Tibial artery (tissue), 4 donors: ENCODE data around the gene ZNF691.
"Not testable (repeated sequence)": the region's sequence is repeated elsewhere in the genome, so short reads cannot be mapped to it uniquely, and the experiment has no call there.

Source experiments
- DNase-seq, 2 donors: peaks; one replicate each; pipeline ENCODE4 v3.0.0-alpha.2; 2019
- H3K27ac ChIP-seq, 2 donors: fragments of 200-600 bp; sonication (generic) in 1 of 2; 1 replicate in 1 of 2; 2 replicates in 1 of 2; pipeline ENCODE4 v1.5.1; 2018 to 2019; ENCODE audit warnings: mild to moderate bottlenecking in 1 of 2
- H3K27me3 ChIP-seq, 2 donors: fragments of 200-600 bp; sonication (generic) in 1 of 2; one replicate each; pipeline versions ENCODE4 v1.5.1 to v1.6.0; 2016 to 2019
- H3K36me3 ChIP-seq, 3 donors: fragments of 200-600 bp; sonication (generic) in 2 of 3; one replicate each; pipeline ENCODE4 v1.5.1; 2016 to 2019; ENCODE audit warnings: mild to moderate bottlenecking in 2 of 3
- H3K4me1 ChIP-seq, 4 donors: fragments of 200-600 bp; sonication (generic) in 2 of 4; 1 replicate in 3 of 4; 2 replicates in 1 of 4; pipeline ENCODE4 v1.5.1; 2016 to 2019
- H3K4me3 ChIP-seq, 2 donors: fragments of 200-600 bp; sonication (generic) in 1 of 2; 1 replicate in 1 of 2; 2 replicates in 1 of 2; pipeline ENCODE4 v1.5.1; 2018 to 2019; ENCODE audit warnings: mild to moderate bottlenecking in 2 of 2
- H3K9me3 ChIP-seq, 3 donors: fragments of 200-600 bp; sonication (generic) in 1 of 3; one replicate each; pipeline ENCODE4 v1.5.1; 2016 to 2019
- intact Hi-C: fragments of 100-400 bp; cut with DNase I; formaldehyde crosslinking; loops from one replicate; pipeline ENCODE4 v1.15.0; 2023; ENCODE audit warnings: low total_unique reads
- TF ChIP-seq, protein P1 (sequence below), 2 experiments: fragments of 200-600 bp in 1 of 2; fragments of 450-650 bp in 1 of 2; IDR thresholded peaks; one replicate each; pipeline ENCODE4 v1.5.1; 2017 to 2019; ENCODE audit warnings: antibody characterized with exemption in 2 of 2, mild to moderate bottlenecking in 1 of 2, moderate library complexity in 1 of 2

The ZNF691 gene

DNA sequence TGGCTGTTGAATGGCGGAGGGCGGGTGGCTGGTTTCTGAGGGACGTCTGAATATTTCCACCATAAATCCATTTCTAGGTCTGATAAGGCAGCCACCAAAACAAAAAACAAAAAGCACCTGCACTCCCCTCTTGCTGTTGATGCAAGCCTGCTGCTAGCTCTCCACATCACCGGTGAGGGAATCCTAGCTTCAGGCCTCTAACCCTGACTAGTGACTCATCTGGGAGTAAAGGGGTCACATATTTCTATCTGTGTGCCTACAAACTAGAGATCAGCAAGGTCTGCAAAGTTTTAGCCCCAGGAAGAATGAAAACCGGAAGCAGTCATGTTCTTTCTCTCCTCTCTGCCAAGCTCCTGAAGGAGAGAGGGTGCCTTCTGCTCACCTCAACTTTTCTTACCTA is 39.8 kb upstream of the ZNF691 start:
- Histone ChIP-seq H3K9me3 (no peaks in the 10 kb centered on the region), H3K36me3 (peaks cover 13 to 38% (median 22%) of the 10 kb centered on the region in 3 donors), H3K27ac (no peak overlapping the region), H3K4me3 (no peak overlapping the region), H3K4me1 (no peaks in the 10 kb centered on the region), H3K27me3 (no peaks in the 10 kb centered on the region)
- no peak for DNase-seq
- TF ChIP-seq, protein P1, sequence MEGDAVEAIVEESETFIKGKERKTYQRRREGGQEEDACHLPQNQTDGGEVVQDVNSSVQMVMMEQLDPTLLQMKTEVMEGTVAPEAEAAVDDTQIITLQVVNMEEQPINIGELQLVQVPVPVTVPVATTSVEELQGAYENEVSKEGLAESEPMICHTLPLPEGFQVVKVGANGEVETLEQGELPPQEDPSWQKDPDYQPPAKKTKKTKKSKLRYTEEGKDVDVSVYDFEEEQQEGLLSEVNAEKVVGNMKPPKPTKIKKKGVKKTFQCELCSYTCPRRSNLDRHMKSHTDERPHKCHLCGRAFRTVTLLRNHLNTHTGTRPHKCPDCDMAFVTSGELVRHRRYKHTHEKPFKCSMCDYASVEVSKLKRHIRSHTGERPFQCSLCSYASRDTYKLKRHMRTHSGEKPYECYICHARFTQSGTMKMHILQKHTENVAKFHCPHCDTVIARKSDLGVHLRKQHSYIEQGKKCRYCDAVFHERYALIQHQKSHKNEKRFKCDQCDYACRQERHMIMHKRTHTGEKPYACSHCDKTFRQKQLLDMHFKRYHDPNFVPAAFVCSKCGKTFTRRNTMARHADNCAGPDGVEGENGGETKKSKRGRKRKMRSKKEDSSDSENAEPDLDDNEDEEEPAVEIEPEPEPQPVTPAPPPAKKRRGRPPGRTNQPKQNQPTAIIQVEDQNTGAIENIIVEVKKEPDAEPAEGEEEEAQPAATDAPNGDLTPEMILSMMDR (IDR thresholded peaks at IDR 0.05): no peak
- intact Hi-C loops: no loop called here

DNA sequence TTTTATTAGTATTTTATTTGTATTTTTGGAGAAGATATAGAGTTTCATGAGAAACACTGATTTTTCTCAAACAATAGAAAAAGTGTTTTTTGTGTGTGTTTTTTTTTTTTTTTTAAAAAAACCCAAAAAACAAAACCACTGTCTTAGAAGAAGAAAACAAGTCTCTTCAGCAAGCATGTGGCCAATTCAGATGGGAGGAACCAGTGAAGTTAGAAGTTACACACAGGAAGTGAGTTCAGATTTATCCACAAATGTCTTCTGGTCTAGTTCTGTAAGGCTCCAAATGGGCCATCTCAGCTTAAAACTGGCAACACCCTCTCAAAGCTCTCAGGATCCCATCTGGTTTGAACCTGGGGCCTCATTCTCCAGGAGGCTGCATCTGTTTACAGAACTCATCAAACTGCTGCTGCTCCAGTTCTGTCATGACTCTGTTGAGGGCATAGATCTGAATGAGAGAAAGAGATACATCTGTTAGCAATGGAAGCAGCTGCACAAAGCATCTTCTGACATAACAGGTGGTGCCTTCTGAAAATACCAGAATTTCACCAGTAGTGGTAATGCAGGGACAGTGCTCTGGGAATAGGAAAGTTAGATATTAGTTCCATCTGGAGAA is 39.3 kb upstream of the ZNF691 start:
- H3K4me3 ChIP-seq: no peak overlapping the region
- DNase-seq: no peak

DNA sequence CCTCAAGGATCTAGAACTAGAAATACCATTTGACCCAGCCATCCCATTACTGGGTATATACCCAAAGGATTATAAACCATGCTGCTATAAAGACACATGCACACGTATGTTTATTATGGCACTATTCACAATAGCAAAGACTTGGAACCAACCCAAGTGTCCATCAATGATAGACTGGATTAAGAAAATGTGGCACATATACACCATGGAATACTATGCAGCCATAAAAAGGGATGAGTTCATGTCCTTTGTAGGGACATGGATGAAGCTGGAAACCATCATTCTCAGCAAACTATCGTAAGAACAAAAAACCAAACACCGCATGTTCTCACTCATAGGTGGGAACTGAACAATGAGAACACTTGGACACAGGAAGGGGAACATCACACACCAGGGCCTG is 31.6 kb upstream of the ZNF691 start:
- not testable (repeated sequence) for H3K4me3 ChIP-seq, H3K27me3 ChIP-seq, H3K9me3 ChIP-seq, H3K27ac ChIP-seq, DNase-seq
- intact Hi-C loops: loop anchor here (5.0 kb wide), 1 partner anchor 48 kb away; the partner anchor contains the start of genes C1orf50 and P3H1
- H3K36me3 ChIP-seq: peaks cover 0 to 12% (median 4%) of the 10 kb centered on the region in 3 donors
- peaks cover 0 to 20% (median 13%) of the 10 kb centered on the region in 4 donors for H3K4me1 ChIP-seq

More for the DNA sequence above, 39.3 kb upstream of the ZNF691 start:
- intact Hi-C loops: no loop called here
- H3K4me1 ChIP-seq: no peaks in the 10 kb centered on the region
- no peaks in the 10 kb centered on the region for H3K9me3 ChIP-seq
- H3K27me3 ChIP-seq: no peaks in the 10 kb centered on the region
- H3K36me3 ChIP-seq: peaks cover 13 to 38% (median 22%) of the 10 kb centered on the region in 3 donors
- no peak overlapping the region for H3K27ac ChIP-seq
- TF ChIP-seq, protein P1 (IDR thresholded peaks at IDR 0.05): no peak

DNA sequence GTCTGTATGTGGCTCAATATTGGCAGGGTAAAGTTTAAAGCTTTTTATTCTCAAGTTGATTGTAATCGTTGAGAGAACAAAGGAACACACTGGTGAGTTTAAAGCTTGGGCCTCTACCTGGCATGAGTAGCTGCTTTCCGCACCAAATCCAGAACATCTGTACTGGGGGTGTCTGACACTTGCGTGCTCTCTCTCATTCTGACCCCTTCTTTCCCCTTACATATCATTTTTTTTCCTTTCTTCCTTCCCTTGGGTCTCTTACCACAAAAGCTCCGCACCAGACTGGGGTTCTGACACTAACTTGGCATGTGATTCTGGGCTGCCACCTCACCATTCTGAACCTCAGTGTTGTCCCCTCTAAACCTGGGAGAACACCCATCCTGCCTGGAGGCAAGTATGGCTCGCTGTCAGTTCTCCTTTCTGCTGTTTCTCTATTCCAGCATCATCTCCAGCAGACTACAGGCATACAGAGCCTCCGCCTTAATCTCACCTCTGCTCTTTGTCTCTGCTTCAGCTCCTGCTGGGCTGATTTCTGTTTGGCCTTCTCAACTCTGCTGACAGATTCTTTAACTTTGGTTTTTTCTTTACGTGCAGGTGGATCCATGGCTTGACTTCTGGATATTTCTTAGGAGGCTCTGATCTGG is 30.4 kb upstream of the ZNF691 start:
- Histone ChIP-seq H3K9me3 (no peaks in the 10 kb centered on the region), H3K4me3 (peak overlapping the region; percentile 62 to 66), H3K36me3 (peaks cover 0 to 5% (median 2%) of the 10 kb centered on the region in 3 donors), H3K27ac (peak overlapping the region; percentile 87 to 91), H3K27me3 (no peaks in the 10 kb centered on the region), H3K4me1 (peaks cover 0 to 20% (median 13%) of the 10 kb centered on the region in 4 donors)
- TF ChIP-seq, protein P1 (IDR thresholded peaks at IDR 0.05): no peak
- DNase-seq: no peak
- intact Hi-C loops: loop anchor here (2.0 to 5.0 kb wide), 2 partner anchors 49 to 133 kb away; partner anchors contain the start of genes C1orf50, P3H1 and YBX1

DNA sequence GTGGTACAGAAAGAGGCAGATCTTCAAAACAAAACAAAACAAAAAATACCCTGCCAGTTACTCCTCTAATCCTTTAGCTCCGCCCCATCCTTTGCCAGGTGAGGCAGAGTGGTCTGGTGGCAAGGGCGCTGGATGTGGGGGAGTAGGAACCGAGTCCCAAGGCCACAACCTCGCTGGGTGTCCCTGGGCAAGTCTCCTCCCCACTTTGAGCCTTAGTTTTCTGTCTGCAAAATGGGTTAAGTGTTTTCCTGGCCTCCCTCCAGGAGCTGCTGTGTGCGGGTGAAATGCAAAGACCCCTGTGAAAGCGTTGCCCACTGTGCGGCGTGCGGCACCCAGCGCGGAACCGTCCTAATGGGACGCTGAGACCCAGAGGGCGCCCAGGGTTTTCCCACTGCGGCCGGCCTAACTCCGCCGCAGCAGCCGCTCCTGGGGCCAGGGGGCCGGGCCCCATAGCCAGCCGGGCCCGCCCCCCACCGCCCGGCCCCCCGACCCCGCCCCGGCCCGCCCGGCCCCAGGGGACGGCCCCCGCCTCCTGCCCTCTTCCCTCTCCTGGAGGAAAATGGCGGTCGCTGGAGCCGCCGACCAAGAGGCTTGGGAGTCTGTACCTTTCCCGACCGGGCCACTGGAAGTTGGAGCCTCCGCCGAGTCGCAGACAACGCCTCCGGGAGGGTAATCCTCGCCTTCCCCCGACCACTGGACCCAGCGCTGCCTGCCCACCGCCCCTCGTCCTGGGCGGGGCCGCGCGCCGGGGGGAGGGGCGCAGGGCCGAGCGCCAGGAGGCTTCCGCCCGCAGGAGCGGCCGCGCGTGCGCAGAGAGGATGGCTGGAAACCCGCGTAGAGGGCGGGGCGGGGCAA is 29.6 kb upstream of the ZNF691 start, which contains the start of the genes ERMAP and SVBP:
TSS of gene ERMAP (plus strand) at position 538 of the 855 bp plus-strand sequence. CDS start 13,327 bp downstream, outside the sequence.
TSS of gene SVBP (minus strand) at position 813 of the 855 bp plus-strand sequence. CDS start 853 bp downstream, outside the sequence.
- Histone ChIP-seq H3K27ac (peak within 1 kb of the TSS; percentile 87 to 91), H3K4me1 (peaks cover 0 to 20% (median 13%) of the 10 kb centered on the region in 4 donors)

More for the DNA sequence above, 29.6 kb upstream of the ZNF691 start, which contains the start of the genes ERMAP and SVBP:
- TF ChIP-seq, protein P1 (IDR thresholded peaks at IDR 0.05): no peak
- Histone ChIP-seq H3K36me3 (no peaks in the 10 kb centered on the region), H3K9me3 (no peaks in the 10 kb centered on the region), H3K4me3 (peak within 1 kb of the TSS; percentile 62 to 66), H3K27me3 (no peaks in the 10 kb centered on the region)
- peak; percentile 88 to 95 for DNase-seq
- intact Hi-C loops: loop anchor here (2.0 to 5.0 kb wide), 2 partner anchors 50 to 134 kb away; partner anchors contain the start of genes C1orf50, P3H1 and YBX1
